Activated CD4-positive, CD25-positive, alpha-beta regulatory T cell treated with anti-CD3 and anti-CD28 coated beads, Interleukin-2, amount 50 U/mL, for 72 hours (primary cell): ENCODE results near the gene GSTM2.

ENCODE experiments used
- DNase-seq: peaks from one replicate; pipeline ENCODE4 v3.0.0; 2021

Gene GSTM2

DNA sequence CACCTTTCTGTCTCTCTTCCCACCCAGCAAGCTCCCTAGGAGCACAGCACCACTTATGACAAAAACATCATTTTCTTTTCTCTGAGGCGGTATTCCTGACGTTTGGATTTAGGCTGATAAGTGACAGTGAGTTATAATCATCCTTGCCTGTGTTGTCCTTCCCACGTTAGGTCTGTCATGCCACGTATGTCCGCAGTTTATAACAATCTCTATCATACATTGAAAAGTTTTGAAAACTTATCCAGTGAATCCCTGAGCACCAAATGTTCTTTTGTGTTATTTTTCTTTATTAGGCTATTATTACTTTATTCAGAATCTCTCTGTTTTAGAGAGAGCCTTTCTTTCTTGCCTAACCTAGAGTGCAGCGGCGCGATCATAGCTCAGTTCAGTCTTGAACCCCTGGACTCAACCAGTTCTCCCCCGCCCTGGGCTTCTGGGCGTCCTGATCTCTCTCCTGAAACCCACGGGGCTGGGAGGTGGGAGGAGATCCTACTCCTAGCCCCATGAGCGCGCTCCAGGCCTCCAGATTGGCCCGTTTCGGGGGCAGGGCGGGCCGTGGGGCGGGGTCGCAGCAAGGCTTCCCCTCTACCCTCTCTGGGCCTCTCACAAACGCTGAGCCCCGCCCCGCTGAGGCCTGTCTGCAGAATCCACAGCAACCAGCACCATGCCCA, at the start of gene GSTM2:
TSS of gene GSTM2 (plus strand) at position 606 of the 671 bp plus-strand sequence. CDS start at position 665, 59 bp downstream.
- peak; percentile 68 for DNase-seq

DNA sequence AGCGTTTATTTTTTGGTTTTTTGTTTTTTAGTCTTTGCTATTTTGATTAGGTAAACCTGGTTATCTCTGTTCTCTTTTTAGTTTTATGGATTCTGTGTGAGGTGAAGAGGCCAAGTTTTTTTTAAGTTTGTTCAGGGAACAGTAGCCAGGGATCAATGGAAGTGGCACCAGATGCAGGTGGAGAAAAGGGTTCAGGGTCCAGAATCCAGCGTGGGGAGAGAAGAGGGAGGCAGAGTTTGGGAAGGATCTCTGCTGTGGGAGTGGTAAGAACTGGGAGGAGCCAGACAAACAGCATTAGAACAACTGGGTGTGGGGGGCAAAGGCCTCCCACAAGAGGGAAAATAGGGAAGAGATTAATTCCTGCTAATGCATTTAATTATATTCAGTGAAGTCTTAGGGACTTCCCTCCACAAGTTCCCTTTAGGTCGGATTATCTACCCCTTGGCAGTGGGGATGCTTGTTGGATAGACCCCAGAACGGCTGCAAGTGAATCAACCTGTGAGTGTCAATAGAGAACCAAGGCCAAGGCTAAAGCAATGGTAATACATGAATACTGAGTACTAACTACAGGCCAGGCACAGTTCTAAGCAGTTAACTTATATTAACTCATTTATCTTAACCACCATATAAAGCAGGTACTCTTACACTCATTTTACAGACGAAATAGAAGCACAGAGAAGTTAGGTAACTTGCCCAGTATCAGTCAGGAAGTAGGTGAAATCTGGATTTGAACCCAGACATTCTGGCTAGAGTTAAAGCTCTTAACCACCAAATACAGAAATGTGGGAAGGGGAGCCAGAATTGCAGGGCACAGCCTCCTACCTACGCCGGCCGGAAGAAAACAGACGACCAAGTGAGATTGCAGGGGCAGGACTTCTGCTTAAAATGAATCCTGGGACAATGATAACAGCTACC, 48.9 kb upstream of the GSTM2 start:
- DNase-seq: no peak

- DNase-seq: peak; percentile 78
Measured at GRCh38 chr1:109619576-109620400, 48.1 kb upstream of the GSTM2 start, which contains the start of the genes AMPD2 and GNAT2. Gene AMPD2, plus strand, starts transcription at chr1:109619837. Its CDS starts 1,339 bp downstream, at chr1:109621176. Gene GNAT2, minus strand, starts transcription at chr1:109619616. Its CDS starts 6,746 bp downstream, at chr1:109612870.

- no peak for DNase-seq
Measured at GRCh38 chr1:109620401-109620791, 47.5 kb upstream of the GSTM2 start.

DNA sequence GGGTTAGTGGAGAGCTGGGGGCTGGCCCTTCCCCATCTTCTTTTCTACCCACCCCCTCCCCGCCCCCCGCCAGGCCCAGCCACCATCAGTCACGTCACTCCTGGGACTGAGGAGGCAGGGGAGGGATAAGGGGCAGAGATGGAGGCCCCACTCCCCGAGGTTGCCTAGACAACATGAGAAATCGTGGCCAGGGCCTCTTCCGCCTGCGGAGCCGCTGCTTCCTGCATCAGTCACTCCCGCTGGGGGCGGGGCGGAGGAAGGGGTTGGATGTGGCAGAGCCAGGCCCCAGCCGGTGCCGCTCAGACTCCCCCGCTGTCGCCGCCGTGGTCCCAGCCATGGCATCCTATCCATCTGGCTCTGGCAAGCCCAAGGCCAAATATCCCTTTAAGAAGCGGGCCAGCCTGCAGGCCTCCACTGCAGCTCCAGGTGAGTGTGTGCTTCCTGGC, 47.0 kb upstream of the GSTM2 start:
- peak; percentile 93 for DNase-seq

- DNase-seq: no peak
Measured at GRCh38 chr1:109621379-109622136, 46.3 kb upstream of the GSTM2 start.

GRCh38 chr1:109622137-109622892, 45.5 kb upstream of the GSTM2 start:
- no peak for DNase-seq

GRCh38 chr1:109622895-109623294, 45.0 kb upstream of the GSTM2 start:
- DNase-seq: no peak

DNA sequence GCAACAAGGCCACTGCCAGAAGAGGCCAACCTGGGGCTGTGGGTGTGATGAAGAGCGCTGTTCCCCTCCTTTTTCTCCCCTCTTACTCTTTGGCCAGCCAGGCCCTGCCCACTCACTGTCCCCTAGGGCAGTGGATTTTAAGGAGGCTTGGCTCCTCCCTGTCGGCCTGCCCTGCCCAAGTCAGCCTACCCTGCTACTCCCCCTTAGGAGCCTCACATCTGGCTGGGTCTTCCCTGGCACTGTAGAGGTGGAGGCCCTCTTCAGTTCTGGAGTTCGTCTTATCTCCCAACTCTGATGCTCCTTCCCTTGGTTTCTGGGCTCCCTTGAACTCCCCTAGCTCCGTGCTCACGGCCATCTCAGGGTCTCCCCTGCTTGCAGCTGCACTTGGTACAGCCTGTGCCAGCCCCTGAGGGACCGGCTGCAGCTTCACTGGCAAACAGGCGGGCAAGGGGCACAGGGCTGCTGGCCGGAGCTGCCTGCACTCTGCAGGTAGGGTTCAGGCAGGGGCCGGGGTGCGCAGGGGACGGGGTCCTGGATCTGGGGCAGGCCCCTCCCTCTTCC, 44.2 kb upstream of the GSTM2 start:
- DNase-seq: no peak

DNA sequence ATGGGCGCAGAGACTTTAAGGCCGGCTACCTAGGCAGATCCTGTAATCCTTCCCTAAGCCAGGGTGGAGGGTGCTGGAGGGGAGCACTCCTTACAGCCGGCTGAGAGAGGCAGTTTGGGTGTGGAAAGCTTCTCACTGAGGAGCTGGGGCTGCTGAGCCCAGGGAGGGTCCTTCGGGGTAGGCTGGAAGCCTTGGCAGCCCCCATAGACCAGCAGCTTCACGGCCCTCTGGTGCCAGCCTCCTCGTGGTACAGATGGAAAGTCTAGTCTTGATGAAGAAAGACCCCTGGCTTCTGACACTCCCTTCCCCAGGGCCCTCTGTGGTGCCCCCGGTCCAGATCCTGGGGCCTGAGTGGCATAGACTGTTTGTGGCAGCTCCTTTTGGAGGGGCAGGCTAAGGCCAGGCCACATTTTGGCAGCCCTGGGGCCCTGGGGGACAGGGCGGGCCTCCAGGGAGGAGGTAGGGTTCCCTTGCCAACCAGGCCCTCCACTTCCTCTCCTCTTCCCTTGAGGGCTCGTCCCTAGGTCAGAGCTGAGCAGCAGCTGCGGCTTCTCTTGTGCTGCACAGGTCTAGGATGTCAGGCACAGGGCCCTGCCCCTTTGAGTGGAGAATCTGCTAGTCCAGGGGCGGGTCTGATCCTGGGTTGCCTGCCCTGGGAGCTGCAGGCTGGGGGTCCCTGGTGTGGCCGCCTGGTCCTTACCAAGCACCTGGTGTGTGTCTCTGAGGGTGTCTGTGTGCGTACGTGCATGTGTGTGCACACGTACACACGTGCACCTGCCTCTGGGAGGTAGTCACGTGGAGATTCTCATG, 43.5 kb upstream of the GSTM2 start:
- DNase-seq: no peak

DNA sequence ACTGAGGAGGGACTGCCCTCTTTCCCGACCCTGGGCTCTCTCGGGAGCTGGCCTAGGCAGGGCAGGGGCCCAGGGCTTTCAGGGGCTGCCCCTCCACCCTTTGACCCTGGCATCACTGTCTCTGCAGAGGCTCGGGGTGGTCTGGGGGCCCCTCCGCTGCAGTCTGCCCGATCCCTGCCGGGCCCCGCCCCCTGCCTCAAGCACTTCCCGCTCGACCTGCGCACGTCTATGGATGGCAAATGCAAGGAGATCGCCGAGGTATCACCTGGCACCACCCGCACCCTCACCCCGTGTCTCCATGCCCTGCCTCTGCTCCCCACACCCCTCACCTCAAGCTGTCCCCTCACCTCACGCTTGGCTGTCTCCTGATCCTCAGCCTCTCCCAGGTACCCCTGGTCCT, 42.7 kb upstream of the GSTM2 start:
- no peak for DNase-seq

- no peak for DNase-seq
Measured at GRCh38 chr1:109625601-109626560, 42.0 kb upstream of the GSTM2 start.

DNA sequence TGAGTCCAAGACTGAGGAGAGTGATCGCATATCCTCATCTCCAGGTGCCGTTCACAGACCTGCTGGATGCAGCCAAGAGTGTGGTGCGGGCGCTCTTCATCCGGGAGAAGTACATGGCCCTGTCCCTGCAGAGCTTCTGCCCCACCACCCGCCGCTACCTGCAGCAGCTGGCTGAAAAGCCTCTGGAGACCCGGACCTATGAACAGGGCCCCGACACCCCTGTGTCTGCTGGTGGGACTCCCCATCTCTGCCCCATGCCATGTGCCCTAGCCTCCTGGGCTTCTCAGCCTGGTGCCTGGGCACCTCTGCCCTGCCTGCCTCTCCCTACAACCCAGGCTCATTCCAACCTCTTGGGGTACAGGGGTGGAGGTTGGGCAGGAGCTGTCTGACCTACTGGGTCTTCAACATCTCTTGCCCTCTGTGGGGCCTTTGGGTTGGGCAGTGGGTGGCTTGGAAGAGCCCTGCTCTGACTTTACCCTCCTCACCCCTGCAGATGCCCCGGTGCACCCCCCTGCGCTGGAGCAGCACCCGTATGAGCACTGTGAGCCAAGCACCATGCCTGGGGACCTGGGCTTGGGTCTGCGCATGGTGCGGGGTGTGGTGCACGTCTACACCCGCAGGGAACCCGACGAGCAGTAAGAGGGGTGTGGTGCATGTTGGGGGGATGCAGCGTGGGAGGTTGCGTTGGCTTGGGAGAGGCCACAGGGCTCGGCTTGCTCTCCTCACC, 41.0 kb upstream of the GSTM2 start:
- no peak for DNase-seq

GRCh38 chr1:109627692-109628399, 40.0 kb upstream of the GSTM2 start:
- DNase-seq: no peak

GRCh38 chr1:109628540-109629321, 39.1 kb upstream of the GSTM2 start:
- DNase-seq: no peak

DNA sequence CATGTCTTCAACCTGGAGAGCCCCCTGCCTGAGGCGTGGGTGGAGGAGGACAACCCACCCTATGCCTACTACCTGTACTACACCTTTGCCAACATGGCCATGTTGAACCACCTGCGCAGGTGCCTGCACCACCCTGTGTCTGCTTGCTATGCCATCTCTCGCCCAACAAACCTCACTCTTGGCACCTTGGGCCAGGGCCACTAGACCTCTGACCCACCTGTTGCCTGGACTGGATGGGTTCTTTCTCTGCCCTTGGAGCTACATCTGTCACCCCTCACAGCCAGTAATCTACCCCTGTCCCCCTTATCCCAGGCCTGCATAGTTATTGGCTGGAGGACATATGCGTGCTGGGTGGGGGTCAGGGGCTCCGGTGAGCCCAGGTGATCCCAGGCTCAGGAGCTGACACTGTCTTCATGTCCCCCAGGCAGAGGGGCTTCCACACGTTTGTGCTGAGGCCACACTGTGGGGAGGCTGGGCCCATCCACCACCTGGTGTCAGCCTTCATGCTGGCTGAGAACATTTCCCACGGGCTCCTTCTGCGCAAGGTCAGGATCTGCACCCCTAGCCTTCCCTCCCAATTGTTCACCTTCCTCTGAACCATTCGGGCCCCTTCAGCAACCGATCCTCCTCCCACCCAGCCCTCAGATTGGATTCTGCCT, 38.4 kb upstream of the GSTM2 start:
- no peak for DNase-seq
